LNCAP (cell line): ENCODE measurements around the gene ITPK1.

Source experiments
- CTCF ChIP-seq: fragments of 450-650 bp; IDR thresholded peaks from 2 replicates; pipeline ENCODE4 v1.5.1; 2017; ENCODE audit warnings: mild to moderate bottlenecking

ITPK1 gene

DNA sequence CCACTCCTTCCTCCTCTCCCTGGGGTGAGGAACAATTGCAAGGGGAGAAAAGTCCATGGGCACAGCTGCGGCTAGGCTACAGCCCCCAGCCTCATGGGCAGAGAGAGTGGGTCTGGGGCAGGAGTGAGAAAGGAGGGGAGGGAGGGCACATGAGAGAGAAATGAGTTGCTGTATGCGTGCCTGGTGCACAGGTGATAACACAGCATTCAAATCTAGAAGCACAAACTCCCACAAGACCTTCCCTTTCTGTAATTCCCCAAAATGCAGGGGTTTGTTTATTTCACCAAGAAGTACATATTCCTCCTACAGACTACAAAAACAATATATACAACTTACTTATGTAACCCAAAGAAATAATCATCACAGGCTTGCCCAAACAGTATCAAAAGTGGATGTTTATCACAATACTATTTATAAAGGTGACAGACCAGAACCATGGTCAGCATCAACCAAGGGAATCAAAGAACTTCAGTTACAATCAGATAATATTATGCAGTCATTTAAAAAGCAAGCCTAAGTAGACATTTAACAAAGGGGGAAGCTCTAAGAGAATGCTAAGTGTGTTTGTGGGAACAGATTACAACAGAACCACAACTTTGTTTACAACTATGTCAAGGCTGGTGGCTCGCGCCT lies 54.2 kb downstream of the ITPK1 start:
- no peak for TF ChIP-seq CTCF

DNA sequence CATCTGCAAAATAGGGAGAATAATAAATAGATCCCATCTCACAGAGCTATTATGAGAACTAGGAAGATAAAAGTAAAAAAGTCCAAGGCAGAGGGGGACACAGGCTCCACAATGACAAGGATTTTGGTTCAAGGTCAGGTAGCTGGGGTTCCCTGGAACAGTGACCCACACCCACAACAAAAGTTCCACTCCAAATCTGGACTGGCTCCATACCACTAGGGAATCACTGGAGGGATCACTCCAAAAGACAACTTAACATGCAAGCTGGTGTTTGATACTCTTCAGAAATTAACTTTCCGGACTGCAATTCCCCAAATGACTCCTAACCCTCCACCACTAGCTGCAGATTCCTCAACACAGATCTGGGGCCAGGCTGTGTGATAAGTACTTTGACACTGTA lies 54.9 kb downstream of the ITPK1 start:
- no peak for TF ChIP-seq CTCF

DNA sequence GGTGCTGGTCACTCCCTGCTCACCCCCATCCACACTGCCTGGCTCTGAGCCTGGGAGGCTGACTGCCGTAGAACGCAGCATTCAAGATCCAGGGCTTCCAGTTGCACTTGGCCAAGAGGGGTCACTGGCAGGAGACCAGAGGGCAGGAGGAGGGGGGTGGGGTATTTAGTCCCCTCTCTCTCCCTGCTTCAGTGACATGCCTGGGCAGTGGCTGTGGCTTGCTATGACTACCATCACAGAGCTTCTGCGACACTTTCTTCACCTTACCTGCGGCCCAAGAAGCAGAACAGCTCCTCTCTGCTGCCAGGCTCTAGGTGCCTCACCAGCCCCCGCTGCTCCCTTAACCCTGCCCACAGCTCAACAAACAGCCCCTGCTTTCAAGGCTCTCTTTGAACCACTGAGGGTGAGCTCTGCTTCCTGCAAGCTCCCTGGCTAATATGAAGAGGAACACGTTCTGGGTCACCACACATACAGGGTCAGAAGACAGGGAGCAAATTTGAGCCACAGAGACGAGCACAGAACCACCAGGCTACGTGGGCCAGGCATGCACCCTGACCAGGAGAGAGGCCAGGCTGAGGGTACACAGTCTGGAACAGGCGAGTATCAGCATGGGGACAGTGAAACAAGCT lies 55.7 kb downstream of the ITPK1 start:
- no peak for TF ChIP-seq CTCF

GRCh38 chr14:93059260-93059659 lies 56.5 kb downstream of the ITPK1 start:
- no peak for TF ChIP-seq CTCF

- TF ChIP-seq CTCF: no peak
Observed at GRCh38 chr14:93057586-93058280, 58.0 kb downstream of the ITPK1 start.

DNA sequence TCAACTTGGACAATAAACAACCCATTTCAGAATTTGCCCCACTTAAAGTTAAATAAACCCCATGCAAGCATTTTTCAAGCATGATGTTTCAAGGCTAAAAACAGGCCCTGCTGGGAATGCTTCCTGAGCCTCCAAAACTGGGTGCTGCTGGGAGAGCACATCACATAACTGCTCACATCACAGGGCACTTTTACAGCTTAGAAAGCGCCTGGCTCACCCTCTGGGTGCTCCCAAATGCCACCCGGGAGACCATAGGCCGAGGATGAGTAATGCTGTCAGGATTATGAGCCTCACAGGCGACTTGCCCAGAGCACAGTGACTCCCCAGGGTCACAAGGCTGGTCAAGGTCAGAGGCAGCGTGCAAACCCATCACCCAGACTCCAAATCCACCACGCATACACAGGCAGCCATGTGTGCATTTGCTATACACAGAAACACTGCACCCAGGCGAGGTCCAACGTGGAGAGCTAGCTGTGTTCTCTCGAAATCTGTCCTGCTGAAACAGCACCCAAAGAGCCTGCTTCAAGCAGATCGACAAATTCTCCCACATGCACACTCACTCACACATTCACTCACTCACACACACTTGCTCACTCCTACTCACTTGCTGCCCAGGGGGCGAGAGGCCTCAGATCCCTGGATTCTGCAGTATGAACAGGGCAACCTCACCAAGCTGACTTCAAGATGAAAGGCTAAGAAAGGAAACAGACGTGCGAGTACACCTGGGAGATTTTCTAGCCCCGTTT lies 58.7 kb downstream of the ITPK1 start:
- no peak for TF ChIP-seq CTCF

DNA sequence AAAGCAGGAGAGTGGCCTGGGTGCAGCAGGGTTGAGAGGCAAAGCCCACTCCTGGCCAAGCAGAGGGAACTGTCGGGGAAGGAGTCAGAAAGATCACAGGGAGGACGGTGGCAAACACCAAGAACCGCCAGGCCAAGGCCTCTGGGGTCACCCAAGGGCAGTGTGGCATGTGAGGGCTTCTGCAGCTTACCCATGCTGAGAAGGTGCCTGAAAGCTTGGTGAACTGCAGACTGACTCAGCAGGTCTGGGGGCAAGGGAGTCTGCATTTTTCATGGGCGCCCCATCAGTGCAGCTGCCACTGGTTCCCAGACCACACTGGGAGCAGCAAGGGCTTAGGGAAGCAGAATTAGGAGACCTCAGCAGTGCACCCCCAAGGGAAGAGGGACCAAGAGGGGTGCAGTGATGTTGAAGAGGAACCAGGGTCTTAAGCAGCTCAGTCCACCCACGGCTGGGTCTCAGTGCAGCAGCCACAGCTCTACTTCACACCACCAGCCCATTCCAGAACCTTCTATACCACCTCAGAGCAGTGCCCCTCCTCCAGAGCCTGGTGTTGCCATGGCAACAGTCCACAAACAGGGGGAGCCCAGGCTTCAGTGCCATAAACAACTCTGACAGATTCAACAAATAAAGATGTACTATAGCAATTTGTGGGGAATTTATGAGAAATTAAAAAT lies 59.4 kb downstream of the ITPK1 start:
- TF ChIP-seq CTCF: no peak
